HCT116 (cell line): Measurements from ENCODE around the gene MRFAP1. TPM values are rescaled to one million over a fixed set of nuclear protein-coding genes. Genes with fewer than 3 reads are reported as not detected.

Experiments
- ATAC-seq: fragments of 200-7000 bp; cut with Tn5 transposase; 2 replicates; pipeline ENCODE4 v1.9.1; 2020; ENCODE audit warnings: mild to moderate bottlenecking, moderate library complexity
- BruUV-seq: library from RNA; stranded (reverse); fragments of 400-500 nt; replicated peaks from 2 replicates; lab custom pipeline; 2021; lab: Mats Ljungman, UMichigan
- CTCF ChIA-PET: fragments of 300-600 bp; sonication (Branson Sonifier 250); formaldehyde crosslinking; loops from one replicate; lab custom pipeline; 2021; ENCODE audit warnings: antibody characterized with exemption; lab: Charles Lee
- POLR2A ChIA-PET: fragments of 300-600, 350-600 bp; sonication (Branson Sonifier 250); formaldehyde crosslinking; loops from one replicate; lab custom pipeline; 2021; ENCODE audit warnings: antibody characterized with exemption; lab: Charles Lee
- RAD21 ChIA-PET, 2 experiments: fragments of 300-600 bp; sonication (Branson Sonifier 250); formaldehyde crosslinking; loops; one replicate each; lab custom pipeline; 2023; ENCODE audit warnings: low total read pairs in 2 of 2; ENCODE audit not compliant: uncharacterized antibody in 2 of 2, unreplicated experiment in 2 of 2, low non-redundant PET in 1 of 2; lab: Charles Lee
- DNase-seq: peaks from one replicate; pipeline ENCODE4 v3.0.0-alpha.2; 2010; ENCODE audit warnings: low read depth, low spot score
- H2AFZ ChIP-seq: fragments of 200-600 bp; shearing (Covaris generic), sonication (generic); 2 replicates; pipeline ENCODE4 v1.6.1; 2017; ENCODE audit warnings: low read depth, mixed run types, mixed read lengths, antibody characterized with exemption, low read length; ENCODE audit not compliant: poor library complexity, severe bottlenecking
- H3K27ac ChIP-seq: 2 replicates; pipeline ENCODE4 v1.5.1; 2012; ENCODE audit warnings: low read depth, low read length
- H3K27me3 ChIP-seq: fragments of 200-600 bp; sonication (generic); 2 replicates; pipeline ENCODE4 v1.6.1; 2016; ENCODE audit warnings: mixed run types, low read length, mixed read lengths; ENCODE audit not compliant: insufficient read depth
- H3K36me3 ChIP-seq, 2 experiments: fragments of 200-500 bp in 1 of 2; fragments of 200-600 bp in 1 of 2; sonication (Bioruptor generic) in 1 of 2; sonication (generic) in 1 of 2; 2 replicates each; pipeline versions ENCODE4 v1.5.1 to v1.6.1; 2014 to 2016; ENCODE audit warnings: low read length in 2 of 2, inconsistent platforms in 1 of 2, mixed read lengths in 1 of 2, mixed run types in 1 of 2; ENCODE audit not compliant: insufficient read depth in 2 of 2, control insufficient read depth in 1 of 2
- H3K4me1 ChIP-seq, 2 experiments: fragments of 200-600 bp in 1 of 2; sonication (generic) in 1 of 2; 2 replicates each; pipeline versions ENCODE4 v1.5.1 to v1.6.1; 2012 to 2017; ENCODE audit warnings: low read length in 2 of 2, inconsistent platforms in 1 of 2, mild to moderate bottlenecking in 1 of 2, mixed read lengths in 1 of 2, mixed run types in 1 of 2, moderate library complexity in 1 of 2; ENCODE audit not compliant: insufficient read depth in 2 of 2, control insufficient read depth in 1 of 2
- H3K4me2 ChIP-seq: fragments of 200-600 bp; sonication (generic); 2 replicates; pipeline ENCODE4 v1.6.1; 2017; ENCODE audit warnings: mixed run types, low read length, mixed read lengths
- H3K4me3 ChIP-seq, 2 experiments: fragments of 200-600 bp in 1 of 2; sonication (generic) in 1 of 2; replicated peaks in 1 of 2; 2 replicates each; pipeline ENCODE4 v1.5.1; 2011 to 2016; ENCODE audit warnings: low read length in 2 of 2, control low read depth in 1 of 2, low read depth in 1 of 2, mild to moderate bottlenecking in 1 of 2, mixed read lengths in 1 of 2, mixed run types in 1 of 2
- H3K79me2 ChIP-seq: fragments of 200-600 bp; sonication (generic); 2 replicates; pipeline ENCODE4 v1.6.1; 2017; ENCODE audit warnings: mild to moderate bottlenecking, mixed run types, low read length, moderate library complexity, mixed read lengths; ENCODE audit not compliant: insufficient read depth
- H3K9ac ChIP-seq: fragments of 200-600 bp; sonication (generic); 2 replicates; pipeline ENCODE4 v1.6.1; 2016; ENCODE audit warnings: low read length, mixed read lengths
- H3K9me2 ChIP-seq: fragments of 200-600 bp; sonication (generic), shearing (Covaris generic); 2 replicates; pipeline ENCODE4 v1.6.1; 2017; ENCODE audit warnings: mixed run types, mild to moderate bottlenecking, moderate library complexity; ENCODE audit not compliant: insufficient read depth
- H3K9me3 ChIP-seq, 2 experiments: fragments of 200-500 bp in 1 of 2; fragments of 200-600 bp in 1 of 2; sonication (Bioruptor generic) in 1 of 2; sonication (generic) in 1 of 2; 2 replicates each; pipeline ENCODE4 v1.6.1; 2014 to 2017; ENCODE audit warnings: low read length in 2 of 2, mixed read lengths in 2 of 2, inconsistent platforms in 1 of 2, low read depth in 1 of 2, mild to moderate bottlenecking in 1 of 2, mixed run types in 1 of 2, moderate library complexity in 1 of 2; ENCODE audit not compliant: control insufficient read depth in 1 of 2, insufficient read depth in 1 of 2
- H4K20me1 ChIP-seq: fragments of 200-600 bp; sonication (generic), shearing (Covaris generic); 2 replicates; pipeline ENCODE4 v1.6.1; 2017; ENCODE audit warnings: mixed run types, mild to moderate bottlenecking, moderate library complexity; ENCODE audit not compliant: insufficient read depth
- EGR1 ChIP-seq: IDR thresholded peaks from 2 replicates; pipeline ENCODE4 v1.6.1; 2012; ENCODE audit warnings: low read depth
- ELF1 ChIP-seq: IDR thresholded peaks from 2 replicates; pipeline ENCODE4 v1.6.1; 2012; ENCODE audit warnings: low read depth, borderline replicate concordance
- EZH2 ChIP-seq: fragments of 200-600 bp; sonication (generic); IDR thresholded peaks from 2 replicates; pipeline ENCODE4 v1.6.1; 2017; ENCODE audit warnings: antibody characterized with exemption, mixed run types
- EZH2phosphoT487 ChIP-seq: fragments of 200-600 bp; IDR thresholded peaks from 2 replicates; pipeline ENCODE4 v1.6.1; 2018; ENCODE audit warnings: antibody characterized with exemption, borderline replicate concordance
- FOSL1 ChIP-seq: IDR thresholded peaks from 2 replicates; pipeline ENCODE4 v1.6.1; 2012; ENCODE audit warnings: low read depth
- JUND ChIP-seq: IDR thresholded peaks from 2 replicates; pipeline ENCODE4 v1.6.1; 2012
- POLR2A ChIP-seq: IDR thresholded peaks from 2 replicates; pipeline ENCODE4 v1.7.0; 2011; ENCODE audit warnings: borderline replicate concordance; ENCODE audit not compliant: insufficient read depth, insufficient read length; ENCODE audit errors: extremely low read depth
- RAD21 ChIP-seq: IDR thresholded peaks from 2 replicates; pipeline ENCODE4 v1.6.1; 2012; ENCODE audit warnings: low read depth, mild to moderate bottlenecking
- SIN3A ChIP-seq: IDR thresholded peaks from 2 replicates; pipeline ENCODE4 v1.6.1; 2012; ENCODE audit warnings: low read depth
- SP1 ChIP-seq: IDR thresholded peaks from 2 replicates; pipeline ENCODE4 v1.6.1; 2012; ENCODE audit warnings: low read depth
- TCF7L2 ChIP-seq: IDR thresholded peaks from 2 replicates; pipeline ENCODE4 v1.7.0; 2011; ENCODE audit warnings: borderline replicate concordance, inconsistent platforms; ENCODE audit not compliant: insufficient read depth, insufficient read length; ENCODE audit errors: extremely low read depth
- YY1 ChIP-seq: IDR thresholded peaks from 2 replicates; pipeline ENCODE4 v1.6.1; 2011; ENCODE audit warnings: low read length, low read depth, moderate library complexity, mild to moderate bottlenecking; ENCODE audit not compliant: insufficient replicate concordance; ENCODE audit errors: extremely low read depth
- ZFX ChIP-seq: fragments of 450-650 bp; IDR thresholded peaks from 2 replicates; pipeline ENCODE4 v1.6.1; 2017
- ZNF274 ChIP-seq: fragments of 200-500 bp; sonication (Bioruptor generic); IDR thresholded peaks from 2 replicates; pipeline ENCODE4 v1.6.1; 2014; ENCODE audit warnings: mild to moderate bottlenecking, low read depth, low read length, inconsistent platforms
- intact Hi-C: fragments of 100-400 bp; cut with micrococcal nuclease; formaldehyde crosslinking; loops from 2 replicates; pipeline ENCODE4 v1.10.0; 2022
- total RNA-seq: library from RNA; stranded (reverse); gene quantifications from one replicate; pipeline ENCODE4 v1.2.1, GENCODE V29; 2021; ENCODE audit not compliant: unreplicated experiment
- TF ChIP-seq, protein P1 (sequence below): IDR thresholded peaks from 2 replicates; pipeline ENCODE4 v1.6.1; 2012; ENCODE audit warnings: low read depth
- TF ChIP-seq, protein P2 (sequence below): IDR thresholded peaks from 2 replicates; pipeline ENCODE4 v1.6.1; 2011; ENCODE audit warnings: mild to moderate bottlenecking, low read length, moderate library complexity; ENCODE audit not compliant: insufficient replicate concordance; ENCODE audit errors: extremely low read depth
- TF ChIP-seq, protein P3 (sequence below): IDR thresholded peaks from 2 replicates; pipeline ENCODE4 v1.6.1; 2012

The MRFAP1 gene
- total RNA-seq, 1 experiment from 2014 or later, result 313 TPM

DNA sequence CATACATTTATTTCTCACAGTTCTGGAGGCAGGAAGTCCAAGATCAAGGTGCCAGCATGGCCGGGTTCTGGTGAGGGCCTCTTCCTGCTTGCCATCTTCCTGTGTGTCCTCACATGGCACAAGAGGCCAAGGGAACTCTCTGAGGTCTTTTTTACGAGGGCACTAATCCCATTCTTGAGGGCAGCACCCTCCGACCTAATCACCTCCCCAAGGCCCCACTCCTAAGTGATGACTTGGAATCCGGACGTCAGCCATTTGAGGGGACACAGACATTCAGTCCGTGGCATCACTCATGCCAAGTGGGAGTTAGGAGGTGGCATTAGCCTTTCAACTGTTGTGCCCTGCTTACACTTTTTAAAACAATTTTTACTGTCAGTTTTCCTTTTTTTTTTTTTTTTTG, 38.2 kb upstream of the MRFAP1 start:
- H3K9me2 ChIP-seq, result no peaks in the 10 kb centered on the region
- no peak for ATAC-seq
- H3K27ac ChIP-seq, result no peak overlapping the region
- H3K27me3 ChIP-seq, result no peaks in the 10 kb centered on the region
- H4K20me1 ChIP-seq, result no peaks in the 10 kb centered on the region
- CTCF ChIA-PET, result no interaction called here
- RAD21 ChIA-PET, result no interaction called here
- no peak overlapping the region for H2AFZ ChIP-seq
- H3K9ac ChIP-seq, result no peak overlapping the region
- no peak for TF ChIP-seq JUND
- TF ChIP-seq ZFX, result no peak
- TF ChIP-seq SIN3A, result no peak
- TF ChIP-seq YY1, result no peak
- TF ChIP-seq EZH2, result no peak
- TF ChIP-seq FOSL1, result no peak
- TF ChIP-seq TCF7L2, result no peak
- TF ChIP-seq POLR2A, result no peak
- TF ChIP-seq, protein P1, sequence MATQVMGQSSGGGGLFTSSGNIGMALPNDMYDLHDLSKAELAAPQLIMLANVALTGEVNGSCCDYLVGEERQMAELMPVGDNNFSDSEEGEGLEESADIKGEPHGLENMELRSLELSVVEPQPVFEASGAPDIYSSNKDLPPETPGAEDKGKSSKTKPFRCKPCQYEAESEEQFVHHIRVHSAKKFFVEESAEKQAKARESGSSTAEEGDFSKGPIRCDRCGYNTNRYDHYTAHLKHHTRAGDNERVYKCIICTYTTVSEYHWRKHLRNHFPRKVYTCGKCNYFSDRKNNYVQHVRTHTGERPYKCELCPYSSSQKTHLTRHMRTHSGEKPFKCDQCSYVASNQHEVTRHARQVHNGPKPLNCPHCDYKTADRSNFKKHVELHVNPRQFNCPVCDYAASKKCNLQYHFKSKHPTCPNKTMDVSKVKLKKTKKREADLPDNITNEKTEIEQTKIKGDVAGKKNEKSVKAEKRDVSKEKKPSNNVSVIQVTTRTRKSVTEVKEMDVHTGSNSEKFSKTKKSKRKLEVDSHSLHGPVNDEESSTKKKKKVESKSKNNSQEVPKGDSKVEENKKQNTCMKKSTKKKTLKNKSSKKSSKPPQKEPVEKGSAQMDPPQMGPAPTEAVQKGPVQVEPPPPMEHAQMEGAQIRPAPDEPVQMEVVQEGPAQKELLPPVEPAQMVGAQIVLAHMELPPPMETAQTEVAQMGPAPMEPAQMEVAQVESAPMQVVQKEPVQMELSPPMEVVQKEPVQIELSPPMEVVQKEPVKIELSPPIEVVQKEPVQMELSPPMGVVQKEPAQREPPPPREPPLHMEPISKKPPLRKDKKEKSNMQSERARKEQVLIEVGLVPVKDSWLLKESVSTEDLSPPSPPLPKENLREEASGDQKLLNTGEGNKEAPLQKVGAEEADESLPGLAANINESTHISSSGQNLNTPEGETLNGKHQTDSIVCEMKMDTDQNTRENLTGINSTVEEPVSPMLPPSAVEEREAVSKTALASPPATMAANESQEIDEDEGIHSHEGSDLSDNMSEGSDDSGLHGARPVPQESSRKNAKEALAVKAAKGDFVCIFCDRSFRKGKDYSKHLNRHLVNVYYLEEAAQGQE, result no peak
- no peak for TF ChIP-seq EZH2phosphoT487
- no peak for TF ChIP-seq EGR1
- no peak for TF ChIP-seq RAD21
- TF ChIP-seq, protein P2, sequence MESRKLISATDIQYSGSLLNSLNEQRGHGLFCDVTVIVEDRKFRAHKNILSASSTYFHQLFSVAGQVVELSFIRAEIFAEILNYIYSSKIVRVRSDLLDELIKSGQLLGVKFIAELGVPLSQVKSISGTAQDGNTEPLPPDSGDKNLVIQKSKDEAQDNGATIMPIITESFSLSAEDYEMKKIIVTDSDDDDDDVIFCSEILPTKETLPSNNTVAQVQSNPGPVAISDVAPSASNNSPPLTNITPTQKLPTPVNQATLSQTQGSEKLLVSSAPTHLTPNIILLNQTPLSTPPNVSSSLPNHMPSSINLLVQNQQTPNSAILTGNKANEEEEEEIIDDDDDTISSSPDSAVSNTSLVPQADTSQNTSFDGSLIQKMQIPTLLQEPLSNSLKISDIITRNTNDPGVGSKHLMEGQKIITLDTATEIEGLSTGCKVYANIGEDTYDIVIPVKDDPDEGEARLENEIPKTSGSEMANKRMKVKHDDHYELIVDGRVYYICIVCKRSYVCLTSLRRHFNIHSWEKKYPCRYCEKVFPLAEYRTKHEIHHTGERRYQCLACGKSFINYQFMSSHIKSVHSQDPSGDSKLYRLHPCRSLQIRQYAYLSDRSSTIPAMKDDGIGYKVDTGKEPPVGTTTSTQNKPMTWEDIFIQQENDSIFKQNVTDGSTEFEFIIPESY, result no peak
- TF ChIP-seq SP1, result no peak
- TF ChIP-seq, protein P3, sequence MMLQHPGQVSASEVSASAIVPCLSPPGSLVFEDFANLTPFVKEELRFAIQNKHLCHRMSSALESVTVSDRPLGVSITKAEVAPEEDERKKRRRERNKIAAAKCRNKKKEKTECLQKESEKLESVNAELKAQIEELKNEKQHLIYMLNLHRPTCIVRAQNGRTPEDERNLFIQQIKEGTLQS, result no peak
- no peak for TF ChIP-seq ELF1
- no peak for TF ChIP-seq ZNF274
- intact Hi-C loops, result no loop called here
- no peak overlapping the region for H3K4me2 ChIP-seq
- DNase-seq, result no peak
- POLR2A ChIA-PET, result no interaction called here
- no peak overlapping the region for H3K4me3 ChIP-seq
- no peaks in the 10 kb centered on the region for H3K79me2 ChIP-seq
- no peaks in the 10 kb centered on the region for H3K4me1 ChIP-seq
- no TSS peak for BruUV-seq
- peaks cover 0 to 7% of the 10 kb centered on the region in 2 experiments; a peak in 3 of 4 replicates for H3K36me3 ChIP-seq
- H3K9me3 ChIP-seq, result peaks cover 4% of the 10 kb centered on the region in 2 experiments; a peak in 2 of 4 replicates
